Posterior vena cava (tissue), 2 donors: ENCODE measurements around the gene ADORA3. TPM values are rescaled to one million over a fixed set of nuclear protein-coding genes. Genes with fewer than 3 reads are reported as not detected.

Experiments used
- DNase-seq: peaks from one replicate; pipeline ENCODE4 v3.0.0-alpha.2; 2020; ENCODE audit warnings: low spot score
- intact Hi-C, 2 donors: fragments of 100-400 bp; cut with DNase I; formaldehyde crosslinking; loops; one replicate each; pipeline versions ENCODE4 v1.14.1 to v1.14.2; 2022 to 2023
- total RNA-seq, 2 donors: library from RNA; stranded (reverse); fragmentation: NEBNext Ultra II Directional; extraction: Animal tissue kit (Norgen Biotek cat#: 25700); gene quantifications; one replicate each; pipeline ENCODE4 v1.2.1, GENCODE V29; 2021
- donor health status: DM: yes; HTN: yes; CAD: no.
- donor health status: DM: yes; HTN: yes; CAD: no.

The ADORA3 gene
- total RNA-seq, 2 donors from 2014 or later = 10.3 to 17.5 TPM

DNA sequence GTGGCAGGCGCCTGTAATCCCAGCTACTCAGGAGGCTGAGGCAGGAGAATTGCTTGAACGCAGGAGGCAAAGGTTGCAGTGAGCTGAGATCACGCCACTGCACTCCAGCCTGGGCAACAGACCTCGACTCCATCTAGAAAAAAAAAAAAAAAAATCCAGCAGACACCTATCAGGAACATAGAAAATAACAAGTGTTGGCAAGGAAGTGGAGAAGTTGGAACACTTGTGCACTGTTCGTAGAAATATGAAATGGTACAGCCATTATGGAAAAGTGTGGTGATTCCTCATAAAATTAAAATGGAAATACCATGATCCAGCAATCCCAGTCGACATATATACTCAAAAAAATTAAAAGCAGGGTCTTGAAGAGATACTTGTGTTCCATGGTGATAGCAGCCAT lies 41.7 kb downstream of the ADORA3 start:
- intact Hi-C loops = no loop called here
- no peak for DNase-seq

DNA sequence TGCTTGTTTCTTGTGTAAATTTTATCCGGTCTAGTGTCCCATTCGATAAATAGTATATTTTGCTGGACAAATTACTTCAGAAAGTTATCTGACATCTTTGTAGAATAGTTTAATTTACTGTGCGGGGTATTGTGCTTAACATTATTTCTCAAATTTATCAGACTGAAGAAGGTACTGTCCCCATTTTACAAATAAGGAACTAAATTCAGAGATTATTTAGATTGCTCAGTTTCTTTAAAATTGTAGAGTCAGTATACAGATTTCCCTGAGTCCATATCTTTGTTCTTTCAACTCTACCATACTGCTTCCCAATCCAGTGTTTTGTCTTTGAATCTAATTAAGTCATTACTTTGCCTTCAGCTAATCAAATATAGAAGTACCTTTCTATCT lies 47.8 kb downstream of the ADORA3 start:
- no peak for DNase-seq
- intact Hi-C loops = no loop called here

DNA sequence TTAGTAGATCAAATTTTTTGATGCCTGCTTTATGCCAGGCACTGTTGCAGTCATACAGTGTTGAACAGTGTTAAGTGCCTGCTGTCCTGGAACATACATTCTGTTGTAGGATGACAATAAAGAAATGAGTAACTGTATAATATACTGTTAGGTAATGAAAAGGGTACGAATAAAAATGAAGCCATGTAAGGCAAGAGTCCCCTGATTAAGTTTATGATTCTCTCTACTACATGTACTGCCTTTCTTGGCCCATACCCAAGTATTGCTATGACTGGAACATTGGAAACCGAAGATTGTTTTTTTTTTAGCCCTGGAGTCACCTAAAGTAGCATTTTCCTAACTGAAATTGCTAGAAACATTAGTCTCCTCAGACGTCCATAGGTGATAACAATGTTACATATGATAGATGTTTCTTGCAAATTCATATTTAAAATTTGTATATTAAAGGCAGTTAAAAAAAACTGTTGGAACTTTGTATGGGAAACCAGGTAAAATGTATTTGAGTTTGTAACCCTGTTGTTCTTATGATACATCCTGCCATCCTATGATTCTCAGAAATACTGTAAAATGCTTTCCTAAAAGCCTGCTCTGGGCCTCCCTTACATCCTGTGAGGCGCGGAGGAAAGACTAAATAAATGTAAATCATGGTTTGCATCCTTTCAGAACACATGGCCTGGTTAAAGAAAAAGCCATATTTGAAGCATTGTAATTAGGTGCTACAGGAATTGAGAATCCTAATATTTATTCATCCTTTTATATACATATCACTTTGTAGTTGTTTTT lies 48.4 kb downstream of the ADORA3 start:
- intact Hi-C loops = no loop called here

DNA sequence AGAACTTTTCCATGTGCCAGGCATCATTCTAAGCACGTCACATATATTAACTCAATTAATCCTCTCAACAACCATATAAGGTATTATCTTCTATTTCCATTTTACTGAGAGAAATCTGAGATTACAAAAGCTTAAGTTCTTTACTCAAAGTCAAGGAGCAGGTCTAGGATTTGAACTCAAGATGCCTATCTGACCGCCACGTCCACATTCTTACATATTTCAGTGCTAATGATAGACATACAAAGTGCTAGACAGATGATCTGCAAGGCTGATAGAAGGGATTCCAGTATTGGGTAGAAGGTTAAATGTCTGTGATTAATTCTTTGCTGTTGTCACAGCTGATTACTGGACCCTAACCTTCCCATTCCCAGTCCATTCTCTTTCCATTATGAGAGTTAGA lies 49.7 kb downstream of the ADORA3 start:
- intact Hi-C loops = no loop called here
- DNase-seq = no peak

More for the DNA sequence above, 48.4 kb downstream of the ADORA3 start:
- DNase-seq = no peak

DNA sequence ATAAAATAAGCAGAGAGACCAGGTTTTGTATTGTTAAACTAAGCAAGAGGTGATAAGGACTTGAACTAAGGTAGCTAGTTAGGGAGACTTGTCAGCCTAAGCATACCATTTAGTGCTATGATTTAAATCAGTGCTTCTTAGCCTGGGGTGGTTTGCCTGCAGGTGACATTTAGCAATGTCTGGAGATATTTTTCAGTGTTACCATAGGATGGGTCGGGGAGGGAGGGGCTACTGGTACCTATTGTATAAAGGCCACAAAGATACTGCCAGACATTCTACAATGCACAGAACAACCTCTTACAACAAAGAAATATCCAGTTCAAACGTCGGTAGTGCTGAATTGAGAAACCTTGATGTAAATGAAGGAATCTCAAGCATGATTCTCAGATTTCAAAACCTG lies 50.9 kb downstream of the ADORA3 start:
- no peak for DNase-seq
- intact Hi-C loops = no loop called here

DNA sequence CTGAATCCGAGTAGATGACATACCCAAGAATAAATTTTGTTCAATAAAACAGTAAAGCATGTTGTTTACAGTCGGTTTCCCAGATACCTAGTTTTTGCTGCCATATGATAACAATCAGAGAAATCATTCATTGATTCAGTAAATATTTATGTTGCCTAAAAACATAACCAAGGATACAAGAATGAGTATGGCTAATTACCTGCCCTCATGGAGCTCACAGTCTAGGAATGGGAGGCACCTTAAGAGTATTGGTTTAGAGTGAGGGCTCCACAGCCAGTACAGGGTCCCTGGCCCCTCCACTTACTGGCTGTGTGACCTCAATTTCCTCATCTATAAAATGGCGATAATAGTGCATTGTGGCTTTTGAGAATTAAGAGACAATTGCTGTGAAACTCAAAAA lies 53.2 kb downstream of the ADORA3 start:
- intact Hi-C loops = no loop called here
- DNase-seq = no peak

DNA sequence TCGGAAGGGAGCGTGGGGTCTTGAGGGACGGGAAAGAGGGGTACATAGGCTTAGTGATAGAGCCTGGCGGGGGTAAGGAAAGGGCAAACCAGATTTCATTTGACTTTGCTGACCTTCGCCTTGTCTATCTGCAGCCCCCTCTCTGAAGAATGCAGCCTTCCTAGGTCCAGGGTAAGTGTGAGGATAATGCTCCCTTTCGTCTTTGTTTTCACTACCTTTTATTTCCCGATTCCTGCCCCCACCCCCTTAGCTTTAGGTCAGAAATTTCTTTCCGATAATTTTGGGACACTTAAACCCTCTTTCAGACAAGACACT lies 53.8 kb downstream of the ADORA3 start:
- DNase-seq = no peak
- intact Hi-C loops = no loop called here

Other genes with a start within 250 kb of the ADORA3 start
- gene CHIA, start 212.8 kb downstream of the ADORA3 start, total RNA-seq = not detected
- 1 to 10 TPM; 1.5 to 1.6 TPM for gene OVGP1, start 75.9 kb downstream of the ADORA3 start, total RNA-seq
- gene WDR77, start 54.4 kb downstream of the ADORA3 start, total RNA-seq = 10 to 100 TPM; 20.9 to 21.2 TPM
- 100 to 1,000 TPM; 148 to 164 TPM for gene ATP5PB, start 54.2 kb downstream of the ADORA3 start, total RNA-seq
- 10 to 100 TPM; 37.1 to 45.8 TPM for gene C1orf162, start 29.6 kb downstream of the ADORA3 start, total RNA-seq
- gene TMIGD3, start within 50 bp of the ADORA3 start, total RNA-seq = 1 to 10 TPM; 4.2 to 7.1 TPM
- 100 to 1,000 TPM; 187 to 227 TPM for gene RAP1A, start 116.2 kb upstream of the ADORA3 start, total RNA-seq
- gene INKA2, start 235.8 kb upstream of the ADORA3 start, total RNA-seq = 10 to 100 TPM; 12.4 to 16.1 TPM